K562 (cell line): Measurements from ENCODE around the gene RNF11. TPM values are rescaled to one million over a fixed set of nuclear protein-coding genes. Genes with fewer than 3 reads are reported as not detected.

Source experiments
- ATAC-seq: fragments of 200-7000 bp; cut with Tn5 transposase; 3 replicates; pipeline ENCODE4 v1.9.1; 2020; ENCODE audit warnings: moderate library complexity
- BruUV-seq: library from RNA; stranded (reverse); fragments of 400-500 nt; replicated peaks from 2 replicates; lab custom pipeline; 2021; lab: Mats Ljungman, UMichigan
- CTCF ChIA-PET: fragments of 300-600 bp; formaldehyde crosslinking; extraction: SDS; loops from one replicate; lab custom pipeline; 2021; ENCODE audit warnings: low intra/inter-chr PET ratio; lab: Yijun Ruan, JAX
- POLR2A ChIA-PET: fragments of 300-600, 350-650 bp; sonication (Branson Sonifier 250); formaldehyde crosslinking; extraction: SDS; loops from one replicate; lab custom pipeline; 2021; ENCODE audit warnings: antibody characterized with exemption, inconsistent platforms; lab: Yijun Ruan, JAX
- DNase-seq, 4 experiments: peaks; one replicate each; pipeline versions ENCODE4 v3.0.0 to v3.0.0-alpha.2; 2011 to 2018; ENCODE audit warnings: low spot score in 3 of 4, mixed read lengths in 3 of 4; ENCODE audit errors: extremely low read depth in 1 of 4
- FAIRE-seq: peaks from 2 replicates; lab custom pipeline; 2011; peaks lifted over from hg19 to GRCh38; lab: Jason Lieb, UNC
- H2AFZ ChIP-seq: 2 replicates; pipeline ENCODE4 v1.6.0; 2011; ENCODE audit warnings: low read depth, low read length, control low read depth, inconsistent platforms
- H3K27ac ChIP-seq: fragments of 200-600 bp; 3 replicates; pipeline ENCODE4 v1.8.0; 2011; ENCODE audit warnings: low read depth, mild to moderate bottlenecking, control low read depth, inconsistent platforms, low read length, moderate library complexity, mixed read lengths; ENCODE audit errors: extremely low read depth
- H3K27me3 ChIP-seq, 2 experiments: fragments of 300-600 bp in 1 of 2; 2 replicates in 1 of 2; 3 replicates in 1 of 2; pipeline versions ENCODE4 v1.6.0 to v1.8.0; 2011; ENCODE audit warnings: inconsistent platforms in 2 of 2, low read length in 2 of 2, mild to moderate bottlenecking in 1 of 2, mixed read lengths in 1 of 2, moderate library complexity in 1 of 2; ENCODE audit not compliant: control insufficient read depth in 2 of 2, insufficient read depth in 2 of 2
- H3K36me3 ChIP-seq: fragments of 300-600 bp; 3 replicates; pipeline ENCODE4 v1.8.0; 2011; ENCODE audit warnings: mild to moderate bottlenecking, low read length, inconsistent platforms; ENCODE audit not compliant: control insufficient read depth, insufficient read depth
- H3K4me1 ChIP-seq, 2 experiments: fragments of 200-600 bp in 1 of 2; replicated peaks in 1 of 2; 2 replicates in 1 of 2; 3 replicates in 1 of 2; pipeline versions ENCODE4 v1.5.1 to v1.8.0; 2011; ENCODE audit warnings: inconsistent platforms in 2 of 2, low read length in 2 of 2, mild to moderate bottlenecking in 1 of 2, mixed read lengths in 1 of 2, moderate library complexity in 1 of 2; ENCODE audit not compliant: control insufficient read depth in 2 of 2, insufficient read depth in 2 of 2
- H3K4me2 ChIP-seq: 2 replicates; pipeline ENCODE4 v1.6.1; 2011; ENCODE audit warnings: low read length, control low read depth, inconsistent platforms, mixed read lengths; ENCODE audit not compliant: insufficient read depth
- H3K4me3 ChIP-seq: fragments of 200-600 bp; sonication (generic), shearing (Covaris generic); 2 replicates; pipeline ENCODE4 v1.5.1; 2016; ENCODE audit warnings: control low read depth, inconsistent platforms
- H3K79me2 ChIP-seq: fragments of 200-600 bp; 3 replicates; pipeline ENCODE4 v1.8.0; 2011; ENCODE audit warnings: low read length, inconsistent platforms; ENCODE audit not compliant: control insufficient read depth, insufficient read depth
- H3K9ac ChIP-seq, 2 experiments: 2 replicates each; pipeline versions ENCODE4 v1.6.0 to v1.6.1; 2011; ENCODE audit warnings: low read depth in 2 of 2, low read length in 2 of 2, control low read depth in 1 of 2, inconsistent platforms in 1 of 2, mild to moderate bottlenecking in 1 of 2, mixed read lengths in 1 of 2; ENCODE audit not compliant: insufficient read depth in 1 of 2
- H3K9me1 ChIP-seq: one replicate; pipeline ENCODE4 v1.6.0; 2011; ENCODE audit warnings: inconsistent platforms, mild to moderate bottlenecking, low read length, moderate library complexity; ENCODE audit not compliant: control insufficient read depth, insufficient read depth
- H3K9me3 ChIP-seq: replicated peaks from 2 replicates; pipeline ENCODE4 v1.5.1; 2011; ENCODE audit warnings: low read depth, low read length, inconsistent platforms; ENCODE audit not compliant: control insufficient read depth, insufficient read depth
- H4K20me1 ChIP-seq: replicated peaks from 2 replicates; pipeline ENCODE4 v1.6.1; 2011; ENCODE audit warnings: low read length, inconsistent platforms, mixed read lengths; ENCODE audit not compliant: control insufficient read depth, insufficient read depth
- E2F1 ChIP-seq: sonication (generic); formaldehyde crosslinking; IDR thresholded peaks from 2 replicates; pipeline ENCODE4 v1.8.1; 2023; ENCODE audit warnings: mild to moderate bottlenecking, missing genetic modification reagents, moderate library complexity
- FOXK2 ChIP-seq, 2 experiments: fragments of 450-650 bp; IDR thresholded peaks in 1 of 2; conservative IDR thresholded peaks in 1 of 2; 2 replicates each; pipeline ENCODE4 v1.6.1; 2016; ENCODE audit warnings: low read depth in 2 of 2, mild to moderate bottlenecking in 1 of 2
- HMGXB4 ChIP-seq: sonication (generic); formaldehyde crosslinking; IDR thresholded peaks from 2 replicates; pipeline ENCODE4 v1.8.1; 2023; ENCODE audit warnings: mild to moderate bottlenecking, missing genetic modification reagents
- PATZ1 ChIP-seq: fragments of 250-450 bp; sonication (Bioruptor Pico); IDR thresholded peaks from 2 replicates; pipeline ENCODE4 v1.5.0; 2020; ENCODE audit warnings: mild to moderate bottlenecking, borderline replicate concordance
- ZHX1 ChIP-seq: fragments of 150-350 bp; conservative IDR thresholded peaks from 2 replicates; pipeline ENCODE4 v1.6.1; 2014; ENCODE audit warnings: low read length
- WGBS: fragments of 100-300 bp; shearing (Covaris generic); methylation state at CpG from one replicate; pipeline ENCODE4 v1.1.6; 2016; ENCODE audit warnings: low coverage, mixed read lengths; ENCODE audit not compliant: insufficient coverage; ENCODE audit errors: missing lambda C conversion rate; 5-methylcytosine and 5-hydroxymethylcytosine counted together
- in situ Hi-C: fragments of 300-500 bp; cut with MboI; formaldehyde crosslinking; loops from 4 replicates; pipeline ENCODE4 v1.15.0; 2018; ENCODE audit warnings: inconsistent platforms, mixed read lengths
- intact Hi-C: fragments of 100-400 bp; cut with micrococcal nuclease; formaldehyde crosslinking; loops from 2 replicates; pipeline ENCODE4 v1.14.2; 2022
- polyA plus RNA-seq, 8 experiments: library from polyadenylated mRNA; depleted of rRNA in 4 of 8; stranded (reverse) in 5 of 8; unstranded in 3 of 8; fragments of >200 nt; fragmentation: Nextera tagmentation in 2 of 8; fragmentation: Illumina TruSeq in 1 of 8; extraction: Ambion mirVana in 2 of 8; extraction: Trizol in 1 of 8; gene quantifications; 2 replicates each; pipeline versions ENCODE4 v1.2.1 to v1.2.3, GENCODE V29; 2011 to 2014; ENCODE audit warnings: inconsistent platforms in 1 of 8, missing spikeins in 1 of 8
- total RNA-seq, 7 experiments: library from RNA; depleted of rRNA in 6 of 7; stranded (reverse); fragments of >200 nt in 6 of 7; fragmentation: Illumina TruSeq in 2 of 7; extraction: Trizol in 2 of 7; gene quantifications; 2 replicates each; pipeline versions ENCODE4 v1.2.1 to v1.2.3, GENCODE V29; 2011 to 2021; ENCODE audit warnings: low replicate concordance in 1 of 7

The RNF11 gene
- total and polyA plus RNA-seq, 9 of the 15 experiments (the other 6 are each of a cell fraction or from before 2014, with no cell fraction given) = 5.7 to 34.3 (median 23.1) TPM

GRCh38 chr1:51210676-51211075 is 25.4 kb upstream of the RNF11 start:
- Histone ChIP-seq H3K27me3 (no peaks in the 10 kb centered on the region), H2AFZ (no peak overlapping the region), H3K9ac (no peak overlapping the region), H3K4me3 (no peak overlapping the region), H3K27ac (no peak overlapping the region), H3K4me1 (no peaks in the 10 kb centered on the region; a peak in 1 of 5 replicates), H3K36me3 (no peaks in the 10 kb centered on the region), H3K79me2 (no peaks in the 10 kb centered on the region), H3K9me3 (no peaks in the 10 kb centered on the region), H3K4me2 (no peak overlapping the region), H4K20me1 (no peaks in the 10 kb centered on the region)
- in situ Hi-C loops = no loop called here
- FAIRE-seq (peak; percentile 6), ATAC-seq (peak; percentile 36; the same call in 2 of the 3 replicates), DNase-seq (no peak)
- no TSS peak for BruUV-seq
- POLR2A ChIA-PET = no interaction called here
- intact Hi-C loops = no loop called here
- CTCF ChIA-PET = no interaction called here
- 36% methylated on average over 3 of the region's 3 CpGs for WGBS
- TF ChIP-seq HMGXB4 (CRISPR knock-in tag) = no peak
- TF ChIP-seq, all 486 proteins: peak for 0
- H3K9me1 ChIP-seq = no peaks in the 10 kb centered on the region

- ATAC-seq = no peak
- 6% methylated on average over 7 of the region's 7 CpGs for WGBS
- POLR2A ChIA-PET = interaction anchor here (1.0 kb wide), 1 partner anchor 41 kb away, joined by 3 read pairs; no protein-coding TSS in a partner anchor
- TF ChIP-seq PATZ1 (CRISPR knock-in tag) (no peak), FOXK2 (conservative IDR thresholded peaks at IDR 0.05 in 1 of 2, IDR thresholded peaks at IDR 0.05 in 1 of 2; ENCODE audit: low read depth in 2 of 2) (no peak), ZHX1 (no peak), E2F1 (CRISPR knock-in tag) (no peak)
Observed at GRCh38 chr1:51214615-51215131, 21.4 kb upstream of the RNF11 start.

More at GRCh38 chr1:51214615-51215131, 21.4 kb upstream of the RNF11 start:
- FAIRE-seq = no peak
- no peaks in the 10 kb centered on the region for H3K79me2 ChIP-seq
- H2AFZ ChIP-seq = no peak overlapping the region
- no peaks in the 10 kb centered on the region for H4K20me1 ChIP-seq
- no peak overlapping the region for H3K9ac ChIP-seq
- in situ Hi-C loops = loop anchor here (5.0 kb wide), 1 partner anchor 78 kb away; no protein-coding TSS in a partner anchor
- H3K36me3 ChIP-seq = no peaks in the 10 kb centered on the region
- no peak overlapping the region for H3K4me2 ChIP-seq
- no peaks in the 10 kb centered on the region for H3K27me3 ChIP-seq
- H3K27ac ChIP-seq = no peak overlapping the region
- H3K4me3 ChIP-seq = no peak overlapping the region
- CTCF ChIA-PET = no interaction called here
- H3K4me1 ChIP-seq = no peaks in the 10 kb centered on the region; a peak in 2 of 5 replicates
- no peaks in the 10 kb centered on the region for H3K9me3 ChIP-seq
- intact Hi-C loops = loop anchor here (5.0 kb wide), 1 partner anchor 68 kb away; no protein-coding TSS in a partner anchor
- no TSS peak for BruUV-seq
- H3K9me1 ChIP-seq = no peaks in the 10 kb centered on the region
- no peak for DNase-seq
